NCI-H2107 (cell line): ENCODE results near the gene FBXO47.

Experiments
- DNase-seq: peaks from one replicate; lab custom pipeline; 2025; lab: John Stamatoyannopoulos, UW

The FBXO47 gene, protein sequence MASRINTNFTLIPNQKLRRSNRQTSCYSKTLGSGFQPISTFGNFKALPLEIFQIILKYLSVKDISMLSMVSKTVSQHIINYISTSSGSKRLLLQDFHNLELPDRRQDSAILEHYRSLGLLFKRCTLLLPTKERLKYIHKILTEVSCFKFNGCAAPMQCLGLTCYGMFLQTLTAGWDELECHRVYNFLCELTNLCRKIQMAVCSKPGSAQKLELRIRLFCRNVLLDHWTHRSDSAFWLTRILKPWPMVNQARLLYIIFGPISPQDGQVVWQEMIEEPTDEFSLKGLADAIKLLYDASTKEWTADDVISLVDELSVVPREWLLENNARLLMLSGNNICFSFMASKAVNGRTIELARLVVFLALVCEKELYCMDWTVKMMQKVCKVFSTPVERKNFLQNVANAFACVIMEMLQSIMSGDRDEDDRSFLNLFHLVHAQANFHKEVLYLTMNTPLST

GRCh38 chr17:38967290-38967738 is at the start of gene FBXO47:
Gene FBXO47 (minus strand): TSS chr17:38967403. CDS start chr17:38963025, 4,378 bp downstream.
- DNase-seq: no peak

- DNase-seq: no peak
These were observed 49.3 kb upstream of the FBXO47 start for GRCh38 chr17:39016193-39017153.

GRCh38 chr17:39015546-39015935 is 48.3 kb upstream of the FBXO47 start:
- DNase-seq: no peak

DNA sequence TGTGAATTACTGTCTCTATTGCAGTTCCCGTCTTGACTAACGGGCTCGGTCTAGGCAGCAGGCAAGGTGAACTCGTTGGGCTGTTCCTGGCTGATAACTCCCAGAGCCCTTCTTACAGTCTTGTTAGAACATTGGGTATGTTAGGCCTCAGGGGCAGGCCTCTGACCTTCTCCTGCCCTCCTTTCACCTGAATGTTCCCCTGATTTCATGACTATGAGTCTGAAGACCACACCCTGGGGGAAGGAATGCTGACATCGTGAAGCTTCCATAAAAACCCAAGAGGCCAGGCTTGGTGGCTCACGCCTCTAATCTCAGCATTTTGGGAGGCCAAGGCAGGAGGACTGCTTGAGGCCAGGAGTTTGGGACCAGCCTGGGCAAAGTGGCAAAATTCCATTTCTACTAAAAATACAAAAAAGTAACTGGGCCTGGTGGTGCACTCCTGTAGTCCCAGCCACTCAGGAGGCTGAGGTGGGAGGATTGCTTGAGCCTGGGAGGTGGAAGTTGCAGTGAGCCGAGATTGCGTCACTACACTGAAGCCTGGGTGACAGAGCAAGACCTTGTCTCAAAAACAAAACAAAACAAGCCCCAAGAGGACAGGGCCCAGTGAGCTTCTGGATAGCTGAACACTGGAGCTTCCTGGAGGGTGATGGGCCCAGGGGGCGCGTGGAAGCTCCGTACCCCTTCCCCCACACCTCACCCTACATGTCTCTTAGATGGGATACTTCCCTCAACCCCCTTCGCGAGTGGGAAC is 47.8 kb upstream of the FBXO47 start:
- DNase-seq: no peak

DNA sequence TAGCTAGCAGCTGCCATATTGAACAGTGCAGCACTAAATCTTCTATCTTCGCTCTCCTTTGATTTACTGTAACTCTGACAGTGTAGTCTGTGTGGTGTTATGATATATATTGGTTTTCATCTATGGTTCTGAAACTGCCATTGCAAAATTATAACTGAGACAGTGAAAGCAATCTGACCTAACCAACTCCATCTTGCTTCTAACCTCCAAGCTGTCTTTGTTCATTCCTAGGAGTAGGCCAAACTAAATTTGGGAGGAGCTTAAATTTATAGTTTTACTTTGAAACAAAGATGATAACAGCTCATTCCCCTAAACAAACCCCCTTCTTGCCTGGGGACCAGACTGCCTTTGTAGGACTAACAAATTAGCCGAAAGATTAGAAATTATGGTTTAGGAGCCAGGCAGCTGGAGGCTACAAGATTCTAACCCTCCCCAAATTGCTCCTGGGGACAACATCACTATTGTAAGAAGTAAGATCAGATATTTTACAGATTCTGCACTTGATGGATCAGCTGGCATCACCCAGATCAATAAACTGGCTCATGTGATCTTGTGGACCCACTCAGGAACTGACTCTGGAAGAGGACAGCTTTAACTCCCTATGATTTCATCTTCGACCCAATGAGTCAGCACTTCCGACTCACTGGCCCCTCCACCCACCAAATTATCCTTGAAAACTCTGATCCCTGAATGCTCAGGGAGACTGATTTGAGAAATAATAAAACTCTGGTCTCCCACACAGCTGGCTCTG is 47.0 kb upstream of the FBXO47 start:
- DNase-seq: no peak

GRCh38 chr17:39012725-39013124 is 45.5 kb upstream of the FBXO47 start:
- no peak for DNase-seq

- DNase-seq: no peak
These were observed 44.8 kb upstream of the FBXO47 start for GRCh38 chr17:39011907-39012468.

GRCh38 chr17:39009581-39010001 is 42.4 kb upstream of the FBXO47 start:
- no peak for DNase-seq

GRCh38 chr17:39008633-39009032 is 41.4 kb upstream of the FBXO47 start:
- no peak for DNase-seq

DNA sequence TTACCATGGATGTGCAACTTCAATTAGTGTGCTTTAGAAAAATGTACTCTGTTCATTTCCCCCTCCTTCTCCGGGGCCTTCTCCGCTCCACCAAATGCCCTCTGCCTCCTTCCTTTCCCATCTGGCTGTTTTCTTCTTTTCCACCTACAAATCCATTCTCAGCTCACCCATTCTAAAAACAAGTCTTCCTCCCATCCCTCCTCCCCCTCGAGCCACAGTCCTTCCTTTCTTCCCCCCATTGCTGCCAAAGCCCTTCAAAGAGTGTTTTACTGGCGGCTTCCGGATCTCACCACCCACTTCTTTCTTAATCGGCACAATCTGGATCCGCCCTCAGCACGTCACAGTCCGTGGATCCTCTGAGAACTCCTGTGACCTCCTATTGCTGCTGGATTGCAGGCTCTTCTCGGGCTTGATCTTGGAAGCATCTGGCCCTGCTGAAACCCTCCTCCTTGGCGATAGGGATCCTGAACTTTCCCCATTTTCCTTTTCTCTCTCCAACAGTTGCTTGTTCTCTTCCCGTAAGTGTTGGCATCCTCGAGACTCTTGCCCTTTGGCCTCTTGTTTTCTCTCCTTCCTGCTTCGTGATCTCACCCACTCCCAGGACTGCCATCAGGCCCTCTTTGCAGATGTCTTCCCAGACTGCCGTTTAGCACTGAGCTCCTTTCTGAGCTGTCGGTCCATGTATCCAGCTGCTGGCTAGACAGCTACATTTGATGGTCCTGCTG is 36.0 kb upstream of the FBXO47 start:
- DNase-seq: no peak

GRCh38 chr17:39001703-39002637 is 34.8 kb upstream of the FBXO47 start:
- DNase-seq: no peak

GRCh38 chr17:39000021-39000601 is 32.9 kb upstream of the FBXO47 start:
- DNase-seq: no peak

- no peak for DNase-seq
These were observed 29.6 kb upstream of the FBXO47 start for GRCh38 chr17:38996660-38997337.

DNA sequence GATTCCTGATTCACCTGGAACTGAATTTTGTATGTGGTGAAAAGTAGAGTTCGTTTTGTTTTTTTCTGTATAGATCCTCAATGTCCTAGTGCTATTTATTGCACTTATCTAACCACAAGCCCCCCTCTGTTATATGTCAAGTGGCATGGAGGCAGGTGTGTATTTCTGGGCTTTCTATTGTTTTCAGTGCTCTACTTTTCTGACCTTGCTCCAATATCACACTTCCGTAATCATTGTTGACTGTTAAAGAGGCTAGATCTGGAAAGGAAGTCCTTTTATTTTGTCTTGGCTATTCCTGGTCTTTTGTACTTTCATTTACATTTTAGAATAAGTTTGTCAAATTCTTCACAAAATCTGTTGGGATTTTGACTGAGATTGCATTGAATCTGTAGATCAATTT is 26.8 kb upstream of the FBXO47 start:
- DNase-seq: peak; percentile 20

GRCh38 chr17:38984666-38985065 is 17.5 kb upstream of the FBXO47 start:
- no peak for DNase-seq

- DNase-seq: peak; percentile 43
These were observed 15.9 kb upstream of the FBXO47 start for GRCh38 chr17:38982858-38983746.

DNA sequence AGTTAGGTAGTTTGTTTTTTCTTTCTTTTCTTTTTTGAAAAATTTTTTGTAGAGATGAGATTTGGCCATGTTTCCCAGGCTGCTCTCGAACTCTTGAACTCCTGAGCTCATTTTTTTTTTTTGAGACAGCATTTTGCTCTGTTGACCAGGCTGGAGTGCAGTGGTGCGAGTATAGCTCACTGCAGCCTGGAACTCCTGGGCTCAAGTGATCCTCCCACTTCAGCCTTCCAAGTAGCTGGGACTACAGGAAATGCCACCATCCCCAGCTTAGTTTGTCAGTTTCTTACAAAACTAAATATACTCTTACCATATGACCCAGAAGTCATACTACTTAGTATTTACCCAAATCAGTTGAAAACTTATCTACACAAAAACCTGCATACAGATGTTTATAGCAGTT is 14.4 kb upstream of the FBXO47 start:
- DNase-seq: no peak
